ENCODE results near the gene PSRC1. TPM values are rescaled to one million over a fixed set of nuclear protein-coding genes. Genes with fewer than 3 reads are reported as not detected.

Gene PSRC1
- total RNA-seq, 2 donors from 2014 or later: 38.5 to 72.7 TPM

- H3K36me3 ChIP-seq (ENCODE audit: control insufficient read depth, insufficient read depth, low read length): peaks cover 45% of the 10 kb centered on the region
- H3K27me3 ChIP-seq (ENCODE audit: control insufficient read depth, insufficient read depth, low read length, poor library complexity, severe bottlenecking): no peaks in the 10 kb centered on the region
- H3K9ac ChIP-seq (ENCODE audit: extremely low read depth, low read length, poor library complexity, severe bottlenecking): no peak overlapping the region
- H3K4me1 ChIP-seq (ENCODE audit: control insufficient read depth, insufficient read depth, low read length): no peaks in the 10 kb centered on the region
- H3K27ac ChIP-seq (ENCODE audit: low read depth, low read length): no peak overlapping the region
- Mint-ChIP-seq H3K4me1 (peaks cover 5% of the 10 kb centered on the region), H3K27me3 (ENCODE audit: insufficient read depth) (no peaks in the 10 kb centered on the region), H3K36me3 (ENCODE audit: low read depth) (peaks cover 55% of the 10 kb centered on the region), H3K27ac (no peak overlapping the region), H3K4me3 (no peak overlapping the region), H3K9me3 (no peaks in the 10 kb centered on the region)
- H3K9me3 ChIP-seq (ENCODE audit: control insufficient read depth, low read length): no peaks in the 10 kb centered on the region
- DNase-seq: no peak
- no peak for TF ChIP-seq CTCF (conservative IDR thresholded peaks at IDR 0.05)
- no peak overlapping the region for H3K4me3 ChIP-seq (ENCODE audit: low read length)
- 90 to 100% methylated on average over 2 to 4 of the region's 4 CpGs for WGBS, 2 experiments (ENCODE audit: insufficient coverage in 1 of 2, insufficient read length in 1 of 2)
These were observed 32.3 kb upstream of the PSRC1 start for GRCh38 chr1:109315288-109315687.

DNA sequence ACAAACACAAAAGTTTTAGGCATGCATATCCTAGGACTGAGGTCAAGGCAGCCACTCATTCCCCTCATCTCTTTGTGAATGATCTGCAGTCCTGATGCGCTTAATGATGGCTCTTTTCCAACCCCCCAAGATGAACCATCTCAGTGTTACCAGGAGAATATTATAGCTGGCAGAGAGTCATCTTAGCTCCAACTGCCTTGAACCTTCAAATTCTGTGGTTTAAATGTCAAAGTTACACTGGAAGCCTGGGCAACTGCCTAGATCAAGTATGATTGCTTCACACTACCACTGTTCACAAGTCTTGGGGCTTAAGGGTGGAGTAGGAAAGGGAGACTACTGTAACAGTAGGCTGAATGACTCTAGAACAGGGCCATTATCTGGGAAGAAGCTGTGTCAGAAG is 31.9 kb upstream of the PSRC1 start:
- no peaks in the 10 kb centered on the region for H3K27me3 Mint-ChIP-seq (ENCODE audit: insufficient read depth)
- no peak for TF ChIP-seq CTCF (conservative IDR thresholded peaks at IDR 0.05)
- H3K9me3 Mint-ChIP-seq: no peaks in the 10 kb centered on the region
- no peaks in the 10 kb centered on the region for H3K4me1 ChIP-seq (ENCODE audit: control insufficient read depth, insufficient read depth, low read length)
- H3K4me1 Mint-ChIP-seq: peaks cover 5% of the 10 kb centered on the region
- no peak overlapping the region for H3K9ac ChIP-seq (ENCODE audit: extremely low read depth, low read length, poor library complexity, severe bottlenecking)
- H3K36me3 ChIP-seq (ENCODE audit: control insufficient read depth, insufficient read depth, low read length): peaks cover 44% of the 10 kb centered on the region
- WGBS, 2 experiments (ENCODE audit: insufficient coverage in 1 of 2, insufficient read length in 1 of 2): 100% methylated on average over 1 of the region's 1 CpG; no CpG with 5 or more reads in 1 of the 2 experiments
- H3K9me3 ChIP-seq (ENCODE audit: control insufficient read depth, low read length): no peaks in the 10 kb centered on the region
- H3K4me3 ChIP-seq (ENCODE audit: low read length): no peak overlapping the region
- DNase-seq: no peak
- no peak overlapping the region for H3K27ac Mint-ChIP-seq
- H3K4me3 Mint-ChIP-seq: no peak overlapping the region
- H3K27ac ChIP-seq (ENCODE audit: low read depth, low read length): no peak overlapping the region
- H3K27me3 ChIP-seq (ENCODE audit: control insufficient read depth, insufficient read depth, low read length, poor library complexity, severe bottlenecking): no peaks in the 10 kb centered on the region
- peaks cover 52% of the 10 kb centered on the region for H3K36me3 Mint-ChIP-seq (ENCODE audit: low read depth)

GRCh38 chr1:109312978-109313775 is 30.2 kb upstream of the PSRC1 start:
- Histone ChIP-seq H3K27me3 (ENCODE audit: control insufficient read depth, insufficient read depth, low read length, poor library complexity, severe bottlenecking) (no peaks in the 10 kb centered on the region), H3K27ac (ENCODE audit: low read depth, low read length) (no peak overlapping the region), H3K4me3 (ENCODE audit: low read length) (no peak overlapping the region), H3K9me3 (ENCODE audit: control insufficient read depth, low read length) (no peaks in the 10 kb centered on the region), H3K4me1 (ENCODE audit: control insufficient read depth, insufficient read depth, low read length) (peaks cover 2% of the 10 kb centered on the region), H3K9ac (ENCODE audit: extremely low read depth, low read length, poor library complexity, severe bottlenecking) (no peak overlapping the region), H3K36me3 (ENCODE audit: control insufficient read depth, insufficient read depth, low read length) (peaks cover 44% of the 10 kb centered on the region)
- no peak for TF ChIP-seq CTCF (conservative IDR thresholded peaks at IDR 0.05)
- Mint-ChIP-seq H3K27me3 (ENCODE audit: insufficient read depth) (no peaks in the 10 kb centered on the region), H3K9me3 (no peaks in the 10 kb centered on the region), H3K27ac (no peak overlapping the region), H3K36me3 (ENCODE audit: low read depth) (peaks cover 48% of the 10 kb centered on the region), H3K4me1 (no peaks in the 10 kb centered on the region), H3K4me3 (no peak overlapping the region)
- DNase-seq: peak; percentile 30
- 92 to 97% methylated on average over 5 to 12 of the region's 12 CpGs for WGBS, 2 experiments (ENCODE audit: insufficient coverage in 1 of 2, insufficient read length in 1 of 2)

All from endodermal cell (in vitro differentiated cells).